OCI-LY3 (cell line): ENCODE measurements around the gene ABI3BP.

Experiments
- CTCF ChIP-seq: fragments of 200-600, 300-600 bp; sonication (generic); IDR thresholded peaks from 2 replicates; pipeline ENCODE4 v1.5.1; 2014; ENCODE audit warnings: antibody characterized with exemption, low read length, low read depth
- EZH2phosphoT487 ChIP-seq: fragments of 200-600 bp; shearing (Covaris generic); IDR thresholded peaks from 2 replicates; pipeline ENCODE4 v1.6.1; 2018; ENCODE audit warnings: antibody characterized with exemption, mixed run types, low read depth

GRCh38 chr3:100831629-100832028 is 161.6 kb downstream of the ABI3BP start:
- no peak for TF ChIP-seq CTCF
- no peak for TF ChIP-seq EZH2phosphoT487
